Large intestine (tissue), 3 donors: Measurements from ENCODE around the gene VOPP1. TPM values are rescaled to one million over a fixed set of nuclear protein-coding genes. Genes with fewer than 3 reads are reported as not detected.

Source experiments
- DNase-seq, 2 donors: peaks; one replicate each; pipeline versions ENCODE4 v3.0.0 to v3.0.0-alpha.2; 2013
- H3K27ac ChIP-seq: one replicate; pipeline ENCODE4 v1.5.1; 2013; ENCODE audit warnings: low read length
- H3K27me3 ChIP-seq: 2 replicates; pipeline ENCODE4 v1.6.1; 2013; ENCODE audit warnings: low read length; ENCODE audit not compliant: control insufficient read depth, insufficient read depth
- H3K36me3 ChIP-seq: 2 replicates; pipeline ENCODE4 v1.6.1; 2013; ENCODE audit warnings: low read length; ENCODE audit not compliant: control insufficient read depth, insufficient read depth
- H3K4me1 ChIP-seq: one replicate; pipeline ENCODE4 v1.6.1; 2013; ENCODE audit warnings: low read length; ENCODE audit not compliant: control insufficient read depth, insufficient read depth
- H3K4me3 ChIP-seq: one replicate; pipeline ENCODE4 v1.5.1; 2013; ENCODE audit warnings: low read length
- H3K9me3 ChIP-seq: one replicate; pipeline ENCODE4 v1.6.1; 2013; ENCODE audit warnings: mild to moderate bottlenecking, low read depth, low read length, moderate library complexity; ENCODE audit not compliant: control insufficient read depth
- WGBS: methylation state at CpG from one replicate; pipeline ENCODE4 v1.1.5; 2013; ENCODE audit warnings: low lambda C conversion rate; ENCODE audit not compliant: insufficient coverage; 5-methylcytosine and 5-hydroxymethylcytosine counted together
- polyA plus RNA-seq: library from polyadenylated mRNA; unstranded; fragments of 120-200 nt; gene quantifications from one replicate; pipeline ENCODE4 v1.2.1, GENCODE V29; 2013

Gene VOPP1
- polyA plus RNA-seq, 1 donor = 29.9 TPM

DNA sequence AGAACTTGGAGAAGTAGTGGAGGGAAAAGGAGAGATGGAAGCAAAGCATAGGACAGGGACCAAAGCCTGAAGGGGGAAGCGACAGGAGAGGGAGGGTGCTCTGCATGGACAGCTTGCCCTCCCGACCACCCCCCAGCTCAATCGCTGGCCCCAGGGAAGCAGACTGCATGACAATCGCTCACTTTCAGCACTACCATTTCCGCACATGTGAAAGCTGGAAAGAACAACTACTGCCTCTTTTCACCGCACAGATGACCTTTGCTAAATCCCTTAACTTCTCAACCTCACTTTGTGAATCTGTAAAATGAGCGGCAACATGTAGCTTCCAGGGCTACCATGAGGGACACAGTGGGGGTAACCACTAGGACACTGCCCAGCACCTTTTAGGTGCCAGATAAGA is 17.1 kb downstream of the VOPP1 start:
- no peaks in the 10 kb centered on the region for H3K9me3 ChIP-seq
- no peaks in the 10 kb centered on the region for H3K36me3 ChIP-seq
- H3K27me3 ChIP-seq = no peaks in the 10 kb centered on the region
- WGBS = no CpG with 5 or more reads among the region's 7 CpGs
- no peak overlapping the region for H3K4me3 ChIP-seq
- DNase-seq = no peak
- peaks cover 23% of the 10 kb centered on the region for H3K4me1 ChIP-seq
- no peak overlapping the region for H3K27ac ChIP-seq

DNA sequence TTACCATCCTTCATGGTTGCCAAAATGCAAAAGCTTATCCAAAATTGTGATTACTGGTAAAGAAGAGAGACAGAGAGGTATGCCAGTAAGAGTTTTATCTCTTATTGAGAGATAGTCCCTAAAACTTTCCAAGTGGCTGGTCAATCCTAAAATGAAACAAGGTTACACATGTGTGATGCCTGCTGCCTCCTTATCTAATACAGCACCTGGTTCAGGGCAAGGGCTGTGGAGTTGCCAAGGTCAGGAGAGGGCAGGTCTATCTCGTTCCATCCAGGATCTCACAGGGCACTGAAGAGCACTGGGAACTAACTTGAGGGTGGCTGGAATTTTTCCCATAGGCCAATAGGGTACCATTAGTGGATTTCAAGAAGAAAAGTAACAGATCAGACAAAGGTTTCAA is 18.3 kb downstream of the VOPP1 start:
- H3K4me1 ChIP-seq = peaks cover 23% of the 10 kb centered on the region
- no peak overlapping the region for H3K4me3 ChIP-seq
- no peak for DNase-seq
- H3K27me3 ChIP-seq = no peaks in the 10 kb centered on the region
- no peaks in the 10 kb centered on the region for H3K9me3 ChIP-seq
- no peaks in the 10 kb centered on the region for H3K36me3 ChIP-seq
- WGBS = no CpG with 5 or more reads among the region's 1 CpG
- peak overlapping the region; percentile 12 for H3K27ac ChIP-seq

DNA sequence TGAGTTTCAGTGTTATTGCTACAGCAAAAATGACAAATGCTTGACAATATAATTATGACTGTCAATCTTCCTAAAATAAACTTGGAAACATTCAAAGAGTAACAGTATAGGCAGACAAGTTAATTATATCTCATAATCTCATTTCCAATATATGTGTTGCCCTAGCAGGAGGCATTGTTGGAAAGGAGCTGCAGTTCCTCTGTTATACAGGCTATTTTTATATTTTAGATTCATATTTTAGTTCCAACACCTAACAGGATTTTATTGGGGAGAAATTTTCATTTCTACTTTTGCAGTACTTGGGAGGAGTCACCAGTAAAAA is 19.3 kb downstream of the VOPP1 start:
- H3K9me3 ChIP-seq = no peaks in the 10 kb centered on the region
- H3K4me1 ChIP-seq = peaks cover 23% of the 10 kb centered on the region
- peak overlapping the region; percentile 12 for H3K27ac ChIP-seq
- no peaks in the 10 kb centered on the region for H3K36me3 ChIP-seq
- H3K27me3 ChIP-seq = no peaks in the 10 kb centered on the region
- no peak overlapping the region for H3K4me3 ChIP-seq
- no peak for DNase-seq

DNA sequence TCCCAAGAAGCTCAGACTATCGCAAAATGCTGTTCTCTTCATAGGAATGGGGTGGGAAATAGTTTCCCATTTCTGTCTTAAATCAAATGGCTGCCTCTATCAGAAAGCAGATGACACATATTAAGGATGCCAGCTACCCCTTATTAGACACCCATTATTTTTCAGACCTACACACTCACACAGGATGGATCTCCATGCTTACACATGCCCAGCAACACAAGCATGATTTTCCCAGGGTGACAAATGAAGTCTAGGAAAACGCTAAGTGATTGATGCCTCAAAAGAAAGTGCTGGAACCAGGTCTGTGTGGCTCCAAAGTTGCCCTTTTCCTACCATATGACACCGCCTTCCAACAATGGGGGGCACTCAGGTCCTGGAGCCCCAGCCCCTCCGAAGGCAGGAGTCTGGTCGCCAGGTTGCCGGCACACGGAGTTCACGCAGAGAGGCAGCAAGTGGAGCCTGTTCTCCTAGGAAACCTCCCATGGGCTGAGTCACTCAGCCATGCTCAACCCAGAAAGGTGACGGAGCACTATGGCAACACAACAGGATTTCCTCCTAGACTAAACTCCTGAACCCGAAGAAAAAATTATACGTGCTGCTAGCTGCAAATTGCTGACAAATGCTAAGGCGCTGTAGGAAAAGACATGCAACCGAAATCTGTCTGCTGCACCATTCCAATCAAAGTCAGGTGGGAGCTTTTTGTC is 19.8 kb downstream of the VOPP1 start:
- Histone ChIP-seq H3K4me1 (peaks cover 23% of the 10 kb centered on the region), H3K9me3 (no peaks in the 10 kb centered on the region), H3K4me3 (no peak overlapping the region), H3K27ac (peak overlapping the region; percentile 35), H3K36me3 (no peaks in the 10 kb centered on the region), H3K27me3 (no peaks in the 10 kb centered on the region)
- WGBS = 40% methylated on average over 1 of the region's 13 CpGs
- DNase-seq = peak; percentile 77 to 88

DNA sequence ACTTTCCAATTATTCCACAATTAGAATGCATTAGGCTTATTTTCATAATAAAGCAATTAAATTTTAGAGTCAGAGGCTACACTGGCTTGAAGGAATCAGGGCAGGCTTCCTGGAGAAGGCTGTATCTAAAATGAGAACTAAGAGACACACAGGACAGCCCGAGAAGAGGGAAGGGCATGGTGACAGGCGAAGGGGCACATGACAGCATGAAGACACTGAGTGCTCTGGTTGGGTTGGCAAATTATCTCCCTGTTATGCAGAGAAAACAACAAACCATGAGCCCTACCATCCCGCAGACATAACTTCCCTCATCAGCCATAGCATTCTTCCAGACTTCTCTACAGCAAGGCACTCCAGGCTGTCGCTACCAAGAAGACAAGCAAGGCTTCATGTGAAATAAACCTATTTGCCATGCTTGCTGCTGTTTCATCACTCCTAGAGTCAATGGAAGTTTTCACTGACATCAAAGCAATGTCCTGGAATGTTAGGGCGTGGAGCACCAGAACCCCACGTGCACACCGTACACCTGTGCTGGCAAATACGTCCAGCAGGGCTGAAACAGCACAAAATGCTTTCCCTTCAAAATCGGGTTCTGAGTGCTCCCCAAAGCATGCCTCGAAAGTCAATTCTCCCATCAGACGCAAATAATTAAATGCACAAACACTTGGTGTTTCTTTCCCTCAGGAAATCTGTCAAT is 21.3 kb downstream of the VOPP1 start:
- Histone ChIP-seq H3K27ac (no peak overlapping the region), H3K27me3 (no peaks in the 10 kb centered on the region), H3K9me3 (no peaks in the 10 kb centered on the region), H3K4me3 (no peak overlapping the region), H3K4me1 (peaks cover 23% of the 10 kb centered on the region), H3K36me3 (no peaks in the 10 kb centered on the region)
- peak; percentile 58 to 69 for DNase-seq
- WGBS = no CpG with 5 or more reads among the region's 11 CpGs

DNA sequence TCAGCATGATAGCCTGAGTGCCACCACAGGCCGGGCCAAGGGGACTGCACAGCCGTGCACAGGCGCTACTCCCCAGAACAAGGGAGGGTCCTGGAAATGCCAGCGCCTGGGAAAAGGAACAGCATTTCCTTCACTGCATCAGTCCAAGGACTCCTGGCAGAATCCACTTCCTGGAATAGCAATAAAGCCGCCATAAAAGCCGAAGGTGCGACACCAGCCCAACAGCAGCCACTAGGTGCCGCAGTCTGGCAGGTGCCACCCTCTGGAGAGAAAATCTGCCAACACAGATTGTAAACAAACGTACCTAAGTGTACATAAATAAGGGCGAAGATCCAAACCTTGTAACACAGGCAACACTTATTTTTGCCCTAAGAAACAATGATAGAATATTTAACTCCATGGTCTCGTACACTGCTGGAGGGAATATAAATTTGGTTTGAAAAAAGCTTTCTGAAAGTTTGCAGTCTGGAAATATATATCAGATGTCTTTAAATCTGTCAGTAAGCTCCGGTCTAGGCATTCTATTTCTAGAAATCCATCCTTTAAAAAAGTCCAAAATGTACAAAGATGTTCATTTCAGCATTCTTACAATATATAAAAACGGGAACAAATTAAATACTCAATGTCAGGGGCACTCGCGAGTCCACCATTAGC is 22.2 kb downstream of the VOPP1 start:
- peak in 1 of 2 donors; percentile 69 for DNase-seq
- Histone ChIP-seq H3K27ac (no peak overlapping the region), H3K4me1 (peaks cover 23% of the 10 kb centered on the region), H3K27me3 (no peaks in the 10 kb centered on the region), H3K36me3 (no peaks in the 10 kb centered on the region), H3K4me3 (no peak overlapping the region), H3K9me3 (no peaks in the 10 kb centered on the region)
- WGBS = no CpG with 5 or more reads among the region's 15 CpGs

DNA sequence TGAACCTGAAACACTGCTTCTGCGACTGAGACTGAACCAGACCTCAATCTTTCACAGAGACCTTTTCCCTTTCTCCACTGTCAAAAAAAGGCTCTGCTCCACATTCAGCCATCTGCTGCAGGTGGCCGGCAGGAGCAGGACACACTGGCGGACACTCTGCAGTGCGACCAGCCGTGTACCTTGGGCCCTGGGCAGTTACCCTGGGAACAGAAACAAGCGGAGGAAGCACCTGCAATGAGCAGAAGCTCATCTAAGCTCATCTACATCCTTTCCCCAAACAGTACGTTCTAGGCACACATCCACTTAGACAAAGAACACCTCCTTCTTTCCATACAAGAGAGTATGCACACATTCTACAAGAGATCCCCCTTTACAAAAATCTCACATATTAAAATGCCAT is 22.8 kb downstream of the VOPP1 start:
- H3K4me1 ChIP-seq = peaks cover 23% of the 10 kb centered on the region
- DNase-seq = no peak

DNA sequence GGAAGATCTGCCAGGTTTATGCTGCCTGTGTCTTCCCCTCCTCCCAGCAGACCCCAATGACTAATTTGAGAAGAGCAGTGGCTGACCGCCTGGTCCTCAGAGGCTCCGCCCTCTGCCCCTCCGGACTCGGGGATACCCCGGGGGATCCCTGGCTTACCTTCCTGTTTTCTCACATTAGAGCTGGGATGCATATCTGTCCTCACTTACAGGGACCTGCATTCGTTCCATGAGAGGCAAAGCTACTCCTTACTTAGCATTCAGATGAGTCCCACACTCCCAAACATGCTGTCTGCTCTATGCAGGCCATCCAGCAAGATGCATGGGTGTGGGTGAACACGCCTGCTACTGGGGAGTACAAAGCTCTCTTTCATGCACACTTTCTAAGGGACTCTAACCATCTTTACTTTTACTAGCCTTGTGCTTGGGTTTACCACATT is 24.0 kb downstream of the VOPP1 start:
- Histone ChIP-seq H3K36me3 (no peaks in the 10 kb centered on the region), H3K27me3 (no peaks in the 10 kb centered on the region), H3K4me3 (no peak overlapping the region), H3K9me3 (no peaks in the 10 kb centered on the region), H3K4me1 (peaks cover 13% of the 10 kb centered on the region), H3K27ac (no peak overlapping the region)
- WGBS = 80% methylated on average over 1 of the region's 7 CpGs
- no peak for DNase-seq

More for the DNA sequence above, 22.8 kb downstream of the VOPP1 start:
- H3K9me3 ChIP-seq = no peaks in the 10 kb centered on the region
- no peak overlapping the region for H3K4me3 ChIP-seq
- no peak overlapping the region for H3K27ac ChIP-seq
- WGBS = no CpG with 5 or more reads among the region's 7 CpGs
- no peaks in the 10 kb centered on the region for H3K27me3 ChIP-seq
- H3K36me3 ChIP-seq = no peaks in the 10 kb centered on the region

DNA sequence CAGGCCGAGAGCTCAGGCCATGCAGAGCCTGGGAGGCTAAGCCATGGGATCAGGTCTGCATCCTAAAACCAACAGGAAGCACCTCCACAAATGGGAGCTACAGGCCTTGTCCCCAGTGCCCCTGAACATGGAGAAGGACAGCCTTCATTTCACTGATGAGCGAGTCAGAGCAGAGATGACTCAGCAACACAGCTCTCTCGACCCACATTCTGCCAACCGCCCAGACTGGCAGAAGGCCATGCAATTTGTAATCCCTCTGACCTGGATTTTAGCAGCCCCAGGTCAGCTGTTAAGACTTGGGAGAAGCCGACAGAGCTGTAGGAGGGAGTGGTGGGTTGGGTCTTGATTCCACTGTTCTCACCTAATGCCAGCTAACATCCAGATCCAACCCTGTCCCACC is 25.5 kb downstream of the VOPP1 start:
- DNase-seq = no peak
- no CpG with 5 or more reads among the region's 5 CpGs for WGBS
- peaks cover 10% of the 10 kb centered on the region for H3K4me1 ChIP-seq

DNA sequence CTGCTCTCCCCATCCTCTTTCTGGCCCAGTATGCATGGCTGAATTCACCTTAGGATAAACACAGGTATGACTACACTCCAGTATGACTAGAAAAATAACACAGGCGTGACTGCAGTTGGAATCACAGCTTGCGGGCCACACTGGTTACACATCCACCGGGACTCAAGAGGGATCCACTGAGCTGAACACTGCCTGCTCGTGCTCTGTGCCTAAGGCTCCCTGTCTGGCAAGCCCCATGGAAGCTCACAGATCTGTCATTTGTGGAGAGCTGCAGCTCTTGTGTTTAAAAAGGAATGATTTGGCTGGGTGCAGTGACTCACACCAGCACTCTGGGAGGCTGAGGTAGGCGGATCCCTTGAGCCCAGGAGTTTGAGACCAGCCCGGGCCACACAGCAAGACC is 26.8 kb downstream of the VOPP1 start:
- H3K27ac ChIP-seq = no peak overlapping the region
- no peaks in the 10 kb centered on the region for H3K36me3 ChIP-seq
- H3K4me3 ChIP-seq = no peak overlapping the region
- no CpG with 5 or more reads among the region's 6 CpGs for WGBS
- no peaks in the 10 kb centered on the region for H3K27me3 ChIP-seq
- no peaks in the 10 kb centered on the region for H3K4me1 ChIP-seq
- no peaks in the 10 kb centered on the region for H3K9me3 ChIP-seq
- no peak for DNase-seq

More for the DNA sequence above, 25.5 kb downstream of the VOPP1 start:
- Histone ChIP-seq H3K9me3 (no peaks in the 10 kb centered on the region), H3K36me3 (no peaks in the 10 kb centered on the region), H3K27ac (no peak overlapping the region), H3K27me3 (no peaks in the 10 kb centered on the region), H3K4me3 (no peak overlapping the region)
